NOMO-1 treated with DMSO at 0.1 percent for 48 hours (cell line): ENCODE data around the gene ADA.

Experiments used
- DNase-seq: peaks from one replicate; lab custom pipeline; 2025; ENCODE audit not compliant: unreplicated experiment; lab: John Stamatoyannopoulos, UW

ADA gene

GRCh38 chr20:44625361-44625760 is 26.1 kb downstream of the ADA start:
- DNase-seq = no peak

- no peak for DNase-seq
Observed at GRCh38 chr20:44624743-44625271, 26.7 kb downstream of the ADA start.

GRCh38 chr20:44624152-44624551 is 27.3 kb downstream of the ADA start:
- no peak for DNase-seq

- no peak for DNase-seq
Observed at GRCh38 chr20:44622501-44623270, 28.8 kb downstream of the ADA start.

GRCh38 chr20:44621939-44622338 is 29.6 kb downstream of the ADA start:
- DNase-seq = no peak

GRCh38 chr20:44621325-44621724 is 30.2 kb downstream of the ADA start:
- no peak for DNase-seq

- DNase-seq = no peak
Observed at GRCh38 chr20:44620030-44620429, 31.5 kb downstream of the ADA start.

GRCh38 chr20:44619294-44619693 is 32.2 kb downstream of the ADA start:
- DNase-seq = no peak

- DNase-seq = no peak
Observed at GRCh38 chr20:44618318-44618731, 33.2 kb downstream of the ADA start.

- no peak for DNase-seq
Observed at GRCh38 chr20:44616604-44616964, 34.9 kb downstream of the ADA start.

- no peak for DNase-seq
Observed at GRCh38 chr20:44615876-44616603, 35.5 kb downstream of the ADA start.

GRCh38 chr20:44615169-44615791 is 36.2 kb downstream of the ADA start:
- no peak for DNase-seq

- no peak for DNase-seq
Observed at GRCh38 chr20:44614525-44614924, 37.0 kb downstream of the ADA start.

- DNase-seq = no peak
Observed at GRCh38 chr20:44613575-44613974, 37.9 kb downstream of the ADA start.

- peak; percentile 95 for DNase-seq
Observed at GRCh38 chr20:44610313-44610962, 41.1 kb downstream of the ADA start.

GRCh38 chr20:44609516-44610312 is 41.8 kb downstream of the ADA start:
- peak; percentile 68 for DNase-seq

- DNase-seq = no peak
Observed at GRCh38 chr20:44609006-44609515, 42.4 kb downstream of the ADA start.

- DNase-seq = no peak
Observed at GRCh38 chr20:44606725-44607441, 44.6 kb downstream of the ADA start.

GRCh38 chr20:44603327-44603726 is 48.2 kb downstream of the ADA start:
- no peak for DNase-seq

- no peak for DNase-seq
Observed at GRCh38 chr20:44601801-44602204, 49.7 kb downstream of the ADA start.
